Esophagus muscularis mucosa (tissue), 4 donors: ENCODE results near the gene SKAP2. TPM values are rescaled to one million over a fixed set of nuclear protein-coding genes. Genes with fewer than 3 reads are reported as not detected.

Experiments used
- DNase-seq: peaks from one replicate; pipeline ENCODE4 v3.0.0-alpha.2; 2017; ENCODE audit errors: extremely low spot score
- H3K27ac ChIP-seq, 4 donors: fragments of 200-600 bp; sonication (generic); replicated peaks in 1 of 4; 1 replicate in 3 of 4; 2 replicates in 1 of 4; pipeline ENCODE4 v1.5.1; 2016 to 2019; ENCODE audit warnings: mild to moderate bottlenecking in 1 of 4
- H3K27me3 ChIP-seq, 4 donors: fragments of 200-600 bp; sonication (generic); one replicate each; pipeline versions ENCODE4 v1.5.1 to v1.6.0; 2016 to 2019
- H3K36me3 ChIP-seq, 4 donors: fragments of 200-600 bp; sonication (generic); one replicate each; pipeline ENCODE4 v1.5.1; 2016 to 2019
- H3K4me1 ChIP-seq, 4 donors: fragments of 200-600 bp; sonication (generic); one replicate each; pipeline ENCODE4 v1.5.1; 2016 to 2019
- H3K4me3 ChIP-seq, 4 donors: fragments of 200-600 bp; sonication (generic); 1 replicate in 2 of 4; 2 replicates in 2 of 4; pipeline ENCODE4 v1.5.1; 2016 to 2019; ENCODE audit warnings: mild to moderate bottlenecking in 4 of 4, moderate library complexity in 1 of 4
- H3K9me3 ChIP-seq, 4 donors: fragments of 200-600 bp; sonication (generic); 1 replicate in 3 of 4; 2 replicates in 1 of 4; pipeline ENCODE4 v1.5.1; 2016 to 2019
- EP300 ChIP-seq: sonication (generic); formaldehyde crosslinking; IDR thresholded peaks from one replicate; pipeline ENCODE4 v1.6.1; 2017; ENCODE audit warnings: antibody characterized with exemption
- POLR2A ChIP-seq: fragments of 450-650 bp; IDR thresholded peaks from one replicate; pipeline ENCODE4 v1.6.1; 2017; ENCODE audit warnings: antibody characterized with exemption, moderate library complexity, mild to moderate bottlenecking, low read depth
- POLR2AphosphoS5 ChIP-seq, 2 donors: sonication (generic); formaldehyde crosslinking; IDR thresholded peaks; one replicate each; pipeline ENCODE4 v1.6.1; 2017; ENCODE audit warnings: antibody characterized with exemption in 2 of 2
- WGBS: methylation state at CpG from one replicate; pipeline ENCODE4 v1.1.5; 2018; 5-methylcytosine and 5-hydroxymethylcytosine counted together
- intact Hi-C: fragments of 100-400 bp; cut with DNase I; formaldehyde crosslinking; loops from one replicate; pipeline ENCODE4 v1.15.1; 2023
- total RNA-seq, 4 donors: library from RNA; depleted of rRNA; stranded (reverse); fragments of >200 nt; gene quantifications; one replicate each; pipeline versions ENCODE4 v1.1.0 to v1.2.1, GENCODE V29; 2016
- TF ChIP-seq, protein P1 (sequence below), 3 experiments: fragments of 200-600 bp in 2 of 3; fragments of 450-650 bp in 1 of 3; sonication (generic) in 2 of 3; IDR thresholded peaks; one replicate each; pipeline ENCODE4 v1.5.1; 2017 to 2019; ENCODE audit warnings: antibody characterized with exemption in 3 of 3, mild to moderate bottlenecking in 2 of 3, moderate library complexity in 1 of 3

The SKAP2 gene
- total RNA-seq, 4 donors from 2014 or later, result 44.2 to 47.1 (median 45.1) TPM

DNA sequence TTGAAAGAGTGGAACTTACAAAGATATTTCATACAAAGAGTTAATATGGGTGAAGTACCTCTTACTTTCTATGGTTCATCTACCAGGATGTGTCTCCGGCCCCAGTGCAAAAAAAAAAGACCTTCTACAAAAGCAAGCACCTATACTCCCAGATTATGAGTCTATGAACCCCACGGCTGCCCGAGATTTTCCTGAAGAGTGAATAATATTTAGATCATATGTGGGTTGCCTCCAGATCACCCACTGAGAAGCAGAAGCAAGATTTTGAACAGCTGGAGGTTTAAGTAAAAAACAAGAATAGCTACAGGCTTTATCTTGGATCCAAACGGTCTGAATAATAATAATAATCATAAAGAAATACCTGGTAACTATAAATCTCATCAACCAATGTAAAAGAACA, 207.7 kb downstream of the SKAP2 start:
- H3K27me3 ChIP-seq, result no peaks in the 10 kb centered on the region
- no peak overlapping the region for H3K27ac ChIP-seq
- TF ChIP-seq POLR2AphosphoS5 (IDR thresholded peaks at IDR 0.05) (no peak), POLR2A (no peak), EP300 (no peak)
- TF ChIP-seq, protein P1, sequence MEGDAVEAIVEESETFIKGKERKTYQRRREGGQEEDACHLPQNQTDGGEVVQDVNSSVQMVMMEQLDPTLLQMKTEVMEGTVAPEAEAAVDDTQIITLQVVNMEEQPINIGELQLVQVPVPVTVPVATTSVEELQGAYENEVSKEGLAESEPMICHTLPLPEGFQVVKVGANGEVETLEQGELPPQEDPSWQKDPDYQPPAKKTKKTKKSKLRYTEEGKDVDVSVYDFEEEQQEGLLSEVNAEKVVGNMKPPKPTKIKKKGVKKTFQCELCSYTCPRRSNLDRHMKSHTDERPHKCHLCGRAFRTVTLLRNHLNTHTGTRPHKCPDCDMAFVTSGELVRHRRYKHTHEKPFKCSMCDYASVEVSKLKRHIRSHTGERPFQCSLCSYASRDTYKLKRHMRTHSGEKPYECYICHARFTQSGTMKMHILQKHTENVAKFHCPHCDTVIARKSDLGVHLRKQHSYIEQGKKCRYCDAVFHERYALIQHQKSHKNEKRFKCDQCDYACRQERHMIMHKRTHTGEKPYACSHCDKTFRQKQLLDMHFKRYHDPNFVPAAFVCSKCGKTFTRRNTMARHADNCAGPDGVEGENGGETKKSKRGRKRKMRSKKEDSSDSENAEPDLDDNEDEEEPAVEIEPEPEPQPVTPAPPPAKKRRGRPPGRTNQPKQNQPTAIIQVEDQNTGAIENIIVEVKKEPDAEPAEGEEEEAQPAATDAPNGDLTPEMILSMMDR (IDR thresholded peaks at IDR 0.05), result no peak
- H3K4me3 ChIP-seq, result no peak overlapping the region
- no peaks in the 10 kb centered on the region for H3K9me3 ChIP-seq
- peaks cover 0 to 7% (median 0%) of the 10 kb centered on the region in 4 donors for H3K4me1 ChIP-seq
- DNase-seq, result no peak
- H3K36me3 ChIP-seq, result no peaks in the 10 kb centered on the region
- 68% methylated on average over 4 of the region's 4 CpGs for WGBS
- intact Hi-C loops, result no loop called here

- H3K4me1 ChIP-seq, result peaks cover 0 to 7% (median 0%) of the 10 kb centered on the region in 4 donors
- intact Hi-C loops, result no loop called here
- H3K36me3 ChIP-seq, result no peaks in the 10 kb centered on the region
- TF ChIP-seq EP300 (no peak), POLR2A (no peak), POLR2AphosphoS5 (IDR thresholded peaks at IDR 0.05) (no peak)
- TF ChIP-seq, protein P1 (IDR thresholded peaks at IDR 0.05), result no peak
- H3K27me3 ChIP-seq, result no peaks in the 10 kb centered on the region
- WGBS, result 97% methylated on average over 2 of the region's 2 CpGs
- no peak for DNase-seq
- H3K27ac ChIP-seq, result no peak overlapping the region
- H3K9me3 ChIP-seq, result no peaks in the 10 kb centered on the region
- no peak overlapping the region for H3K4me3 ChIP-seq
Measured at GRCh38 chr7:26655781-26656180, 208.6 kb downstream of the SKAP2 start.

DNA sequence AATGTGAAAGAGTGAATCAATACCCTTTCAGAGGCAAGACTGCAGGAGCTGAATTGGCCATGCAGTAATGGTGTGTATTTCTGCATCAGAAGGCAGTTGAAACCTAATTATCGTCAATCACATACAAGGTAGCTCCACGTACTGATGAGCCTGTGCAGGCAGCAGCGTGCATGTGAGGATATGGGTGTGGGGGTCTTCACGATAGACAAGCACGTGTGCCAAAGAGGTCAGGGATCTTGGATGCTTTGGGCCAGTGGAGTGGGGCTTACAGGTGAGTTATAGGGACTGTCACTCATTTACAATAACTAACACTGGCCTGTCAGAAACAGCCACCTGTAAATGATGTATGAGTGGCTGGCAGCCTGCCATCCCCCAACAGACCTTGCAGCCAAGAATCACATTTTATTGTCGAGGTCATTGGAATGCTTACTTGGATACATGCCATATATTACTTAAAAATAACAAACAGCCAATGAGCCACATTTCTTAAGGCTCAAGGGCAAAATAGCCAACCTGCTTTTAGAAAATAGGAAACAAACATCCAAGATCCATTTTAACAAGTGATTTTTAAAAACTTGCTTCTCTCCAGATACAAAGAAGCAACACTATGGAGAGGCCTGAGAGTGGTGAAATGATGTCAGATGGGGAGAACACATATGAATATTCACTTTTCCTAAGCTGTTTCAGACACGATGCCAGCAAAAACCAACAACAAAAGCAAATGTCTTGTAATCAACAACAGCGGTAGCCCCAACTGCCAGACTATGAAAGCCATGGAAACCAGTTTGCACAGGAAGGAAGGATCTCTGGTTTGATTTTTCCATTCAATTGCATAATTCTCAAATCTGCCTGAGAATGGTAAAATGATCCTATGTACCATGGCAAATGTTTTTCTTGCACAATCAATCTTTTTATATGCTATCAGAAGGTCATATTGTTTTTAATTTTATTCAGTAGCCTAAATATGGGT, 210.7 kb downstream of the SKAP2 start:
- peaks cover 0 to 7% (median 0%) of the 10 kb centered on the region in 4 donors for H3K4me1 ChIP-seq
- no peaks in the 10 kb centered on the region for H3K36me3 ChIP-seq
- H3K27ac ChIP-seq, result no peak overlapping the region
- 66% methylated on average over 8 of the region's 8 CpGs for WGBS
- no peak for TF ChIP-seq POLR2A
- TF ChIP-seq, protein P1 (IDR thresholded peaks at IDR 0.05), result no peak
- TF ChIP-seq POLR2AphosphoS5 (IDR thresholded peaks at IDR 0.05), result no peak
- TF ChIP-seq EP300, result no peak
- H3K27me3 ChIP-seq, result no peaks in the 10 kb centered on the region
- no peak for DNase-seq
- intact Hi-C loops, result no loop called here
- no peaks in the 10 kb centered on the region for H3K9me3 ChIP-seq
- H3K4me3 ChIP-seq, result no peak overlapping the region

- Histone ChIP-seq H3K27me3 (no peaks in the 10 kb centered on the region), H3K4me1 (peaks cover 0 to 7% (median 0%) of the 10 kb centered on the region in 4 donors), H3K36me3 (no peaks in the 10 kb centered on the region), H3K9me3 (no peaks in the 10 kb centered on the region), H3K27ac (no peak overlapping the region), H3K4me3 (no peak overlapping the region)
- WGBS, result 94% methylated on average over 8 of the region's 8 CpGs
- intact Hi-C loops, result no loop called here
- TF ChIP-seq POLR2AphosphoS5 (IDR thresholded peaks at IDR 0.05) (no peak), POLR2A (no peak)
- no peak for DNase-seq
Measured at GRCh38 chr7:26652401-26653100, 211.8 kb downstream of the SKAP2 start.

GRCh38 chr7:26650103-26650502, 214.3 kb downstream of the SKAP2 start:
- DNase-seq, result no peak
- no peak overlapping the region for H3K4me3 ChIP-seq
- WGBS, result 87% methylated on average over 2 of the region's 2 CpGs
- no peaks in the 10 kb centered on the region for H3K27me3 ChIP-seq
- TF ChIP-seq POLR2A (no peak), EP300 (no peak), POLR2AphosphoS5 (IDR thresholded peaks at IDR 0.05) (no peak)
- TF ChIP-seq, protein P1 (IDR thresholded peaks at IDR 0.05), result no peak
- H3K36me3 ChIP-seq, result no peaks in the 10 kb centered on the region
- intact Hi-C loops, result no loop called here
- no peak overlapping the region for H3K27ac ChIP-seq
- no peaks in the 10 kb centered on the region for H3K9me3 ChIP-seq
- peaks cover 0 to 7% (median 0%) of the 10 kb centered on the region in 4 donors for H3K4me1 ChIP-seq
